ENCODE results near the gene PACS2.

GRCh38 chr14:105385698-105386365 lies 71.3 kb downstream of the PACS2 start:
- TF ChIP-seq CTCF (IDR thresholded peaks at IDR 0.05) (no peak), POLR2A (IDR thresholded peaks at IDR 0.05; ENCODE audit: low read depth) (no peak), POLR2AphosphoS5 (IDR thresholded peaks at IDR 0.05) (no peak), EP300 (IDR thresholded peaks at IDR 0.05) (no peak)

All from esophagus muscularis mucosa (tissue), 4 donors.